NT2/D1 (cell line): ENCODE data around the gene CIAO3.

Source experiments
- SUZ12 ChIP-seq: IDR thresholded peaks from 2 replicates; pipeline ENCODE4 v1.6.1; 2011; ENCODE audit not compliant: insufficient read length, insufficient read depth; ENCODE audit errors: extremely low read depth
- YY1 ChIP-seq: IDR thresholded peaks from 2 replicates; pipeline ENCODE4 v1.6.1; 2011; ENCODE audit not compliant: insufficient read length, insufficient read depth
- ZNF274 ChIP-seq: IDR thresholded peaks from 2 replicates; pipeline ENCODE4 v1.6.1; 2011; ENCODE audit warnings: mild to moderate bottlenecking, low read depth, low read length

DNA sequence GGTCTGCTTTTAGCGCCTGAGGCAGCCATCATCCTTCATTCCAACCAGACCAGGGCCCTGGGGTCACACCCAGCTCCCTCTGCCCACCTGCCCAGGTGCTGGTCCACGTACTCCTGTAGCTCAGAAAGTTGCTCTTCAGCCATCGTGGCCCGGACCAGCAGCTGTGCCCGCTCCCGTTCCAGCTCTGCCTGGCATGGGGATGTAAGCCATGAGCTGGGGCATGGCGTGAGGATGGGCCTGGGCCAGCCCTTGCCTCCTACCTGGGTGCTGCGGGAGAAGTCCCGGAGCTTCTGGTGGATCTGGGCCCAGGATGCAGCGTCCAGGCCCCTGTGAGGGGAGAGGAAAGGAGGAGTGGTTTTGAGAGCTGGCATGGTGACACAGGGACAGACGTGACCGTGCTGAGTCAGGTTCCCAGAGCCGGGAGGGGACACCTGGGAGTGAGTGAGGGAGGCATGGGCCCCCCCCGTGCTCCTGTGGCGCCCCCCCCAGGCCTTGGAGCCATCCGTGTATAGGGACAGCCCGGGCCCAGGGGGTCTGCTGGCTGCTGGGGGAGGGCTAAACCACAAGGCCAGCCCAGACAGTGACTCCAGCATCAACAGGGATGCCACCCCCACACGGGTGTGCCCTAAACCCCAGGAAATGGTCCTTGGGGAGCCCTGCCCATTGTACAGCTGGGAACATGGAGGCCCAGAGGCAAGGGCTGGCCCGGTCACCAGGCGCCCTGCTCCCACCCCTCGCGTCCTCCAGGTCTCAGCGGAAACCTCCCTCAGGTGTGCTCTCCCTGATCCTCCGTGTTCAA, 17.8 kb downstream of the CIAO3 start:
- TF ChIP-seq SUZ12 (no peak), YY1 (no peak), ZNF274 (no peak)
